DOHH2 (cell line): Measurements from ENCODE around the gene TSPAN1.

Experiments
- H3F3A ChIP-seq: fragments of 200-600 bp; sonication (generic), shearing (Covaris generic); 2 replicates; pipeline ENCODE4 v1.6.0; 2016; ENCODE audit warnings: antibody characterized with exemption, mild to moderate bottlenecking; ENCODE audit not compliant: control insufficient read depth, insufficient read depth
- H3K27ac ChIP-seq: fragments of 200-600 bp; sonication (generic); 2 replicates; pipeline ENCODE4 v1.5.1; 2014; ENCODE audit warnings: low read depth, mild to moderate bottlenecking, low read length, moderate library complexity
- H3K27me3 ChIP-seq: fragments of 200-600 bp; sonication (generic); 2 replicates; pipeline ENCODE4 v1.6.1; 2014; ENCODE audit warnings: mild to moderate bottlenecking, low read length, mixed read lengths; ENCODE audit not compliant: control insufficient read depth
- H3K36me3 ChIP-seq: fragments of 200-600 bp; sonication (generic); 2 replicates; pipeline ENCODE4 v1.6.1; 2014; ENCODE audit warnings: mild to moderate bottlenecking, low read length, moderate library complexity, mixed read lengths; ENCODE audit not compliant: control insufficient read depth
- H3K4me1 ChIP-seq: fragments of 200-600 bp; sonication (generic); 2 replicates; pipeline ENCODE4 v1.6.1; 2014; ENCODE audit warnings: mild to moderate bottlenecking, low read length, mixed read lengths; ENCODE audit not compliant: control insufficient read depth
- H3K4me2 ChIP-seq: fragments of 200-600 bp; sonication (generic); 2 replicates; pipeline ENCODE4 v1.6.0; 2014; ENCODE audit warnings: mild to moderate bottlenecking, low read length, moderate library complexity
- H3K4me3 ChIP-seq: fragments of 200-600 bp; sonication (generic); 2 replicates; pipeline ENCODE4 v1.5.1; 2014; ENCODE audit warnings: mild to moderate bottlenecking, low read length, mixed read lengths
- H3K79me2 ChIP-seq: fragments of 200-600 bp; sonication (generic); 2 replicates; pipeline ENCODE4 v1.6.1; 2014; ENCODE audit warnings: mild to moderate bottlenecking, low read length, mixed read lengths; ENCODE audit not compliant: control insufficient read depth
- H3K9me2 ChIP-seq: fragments of 200-600 bp; sonication (generic); replicated peaks from 2 replicates; pipeline ENCODE4 v1.6.1; 2014; ENCODE audit warnings: mild to moderate bottlenecking, low read length, mixed read lengths; ENCODE audit not compliant: control insufficient read depth
- H3K9me3 ChIP-seq: fragments of 200-600 bp; sonication (generic); 2 replicates; pipeline ENCODE4 v1.6.1; 2014; ENCODE audit warnings: antibody characterized with exemption, low read length, mixed read lengths; ENCODE audit not compliant: control insufficient read depth, insufficient read depth
- H4K20me1 ChIP-seq: fragments of 200-600 bp; sonication (generic); 2 replicates; pipeline ENCODE4 v1.6.0; 2014; ENCODE audit warnings: low read depth, mild to moderate bottlenecking, antibody characterized with exemption, low read length, moderate library complexity; ENCODE audit not compliant: control insufficient read depth, insufficient read depth
- EZH2phosphoT487 ChIP-seq: fragments of 200-600 bp; sonication (generic); IDR thresholded peaks from 2 replicates; pipeline ENCODE4 v1.6.1; 2017; ENCODE audit warnings: borderline replicate concordance, mild to moderate bottlenecking, antibody characterized with exemption, low read length, moderate library complexity, mixed read lengths
- TF ChIP-seq, protein P1 (sequence below): fragments of 200-600 bp; sonication (generic); IDR thresholded peaks from one replicate; pipeline ENCODE4 v1.5.1; 2014; ENCODE audit warnings: antibody characterized with exemption, mild to moderate bottlenecking, low read depth, low read length; ENCODE audit not compliant: poor library complexity, severe bottlenecking

TSPAN1 gene

DNA sequence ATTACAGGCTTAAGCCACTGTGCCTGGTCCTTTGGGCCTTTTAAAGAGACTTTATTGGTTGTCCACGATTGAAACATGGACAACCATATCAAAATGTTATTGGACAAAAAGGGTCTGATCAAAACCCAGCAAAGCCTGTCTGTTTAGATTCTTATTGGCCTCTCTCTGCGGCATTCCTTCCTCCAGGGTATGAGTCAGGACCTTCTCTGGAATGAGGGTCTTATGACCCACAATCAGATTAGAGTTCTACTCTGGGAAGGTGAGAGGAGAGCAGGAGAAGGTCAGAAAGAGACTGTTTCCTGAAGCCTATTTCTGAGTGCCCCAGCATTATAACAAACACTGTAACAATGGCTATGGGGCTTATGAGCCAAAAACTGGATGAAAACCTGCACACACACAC lies 36.2 kb downstream of the TSPAN1 start:
- peaks cover 5% of the 10 kb centered on the region; the same call in 1 of the 2 replicates for H3K4me1 ChIP-seq
- TF ChIP-seq, protein P1, sequence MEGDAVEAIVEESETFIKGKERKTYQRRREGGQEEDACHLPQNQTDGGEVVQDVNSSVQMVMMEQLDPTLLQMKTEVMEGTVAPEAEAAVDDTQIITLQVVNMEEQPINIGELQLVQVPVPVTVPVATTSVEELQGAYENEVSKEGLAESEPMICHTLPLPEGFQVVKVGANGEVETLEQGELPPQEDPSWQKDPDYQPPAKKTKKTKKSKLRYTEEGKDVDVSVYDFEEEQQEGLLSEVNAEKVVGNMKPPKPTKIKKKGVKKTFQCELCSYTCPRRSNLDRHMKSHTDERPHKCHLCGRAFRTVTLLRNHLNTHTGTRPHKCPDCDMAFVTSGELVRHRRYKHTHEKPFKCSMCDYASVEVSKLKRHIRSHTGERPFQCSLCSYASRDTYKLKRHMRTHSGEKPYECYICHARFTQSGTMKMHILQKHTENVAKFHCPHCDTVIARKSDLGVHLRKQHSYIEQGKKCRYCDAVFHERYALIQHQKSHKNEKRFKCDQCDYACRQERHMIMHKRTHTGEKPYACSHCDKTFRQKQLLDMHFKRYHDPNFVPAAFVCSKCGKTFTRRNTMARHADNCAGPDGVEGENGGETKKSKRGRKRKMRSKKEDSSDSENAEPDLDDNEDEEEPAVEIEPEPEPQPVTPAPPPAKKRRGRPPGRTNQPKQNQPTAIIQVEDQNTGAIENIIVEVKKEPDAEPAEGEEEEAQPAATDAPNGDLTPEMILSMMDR: no peak
- TF ChIP-seq EZH2phosphoT487: no peak
- H4K20me1 ChIP-seq: no peaks in the 10 kb centered on the region
- H3K4me2 ChIP-seq: no peak overlapping the region
- peaks cover 6% of the 10 kb centered on the region; the same call in 1 of the 2 replicates for H3K27me3 ChIP-seq
- H3K9me3 ChIP-seq: no peaks in the 10 kb centered on the region
- no peaks in the 10 kb centered on the region for H3F3A ChIP-seq
- no peaks in the 10 kb centered on the region for H3K36me3 ChIP-seq
- no peak overlapping the region for H3K27ac ChIP-seq
- no peaks in the 10 kb centered on the region for H3K79me2 ChIP-seq
- no peak overlapping the region for H3K4me3 ChIP-seq
- no peaks in the 10 kb centered on the region for H3K9me2 ChIP-seq

DNA sequence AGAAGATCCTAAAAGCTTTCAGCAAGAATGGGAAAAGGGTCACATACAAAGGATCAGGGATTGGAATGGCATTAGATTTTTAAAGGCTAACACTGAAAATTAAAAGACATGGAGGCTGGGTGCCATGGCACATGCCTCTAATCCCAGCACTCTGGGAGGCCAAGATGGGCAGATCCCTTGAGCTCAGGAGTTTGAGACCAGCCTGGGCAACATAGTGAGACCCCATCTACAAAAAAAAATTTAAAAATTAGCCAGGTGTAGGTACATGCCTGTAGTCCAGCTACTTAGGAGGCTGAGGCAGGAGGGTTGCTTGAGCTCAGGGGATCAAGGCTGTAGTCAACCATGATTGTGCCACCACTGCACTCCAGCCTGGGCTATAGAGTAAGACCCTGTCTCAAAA lies 40.6 kb downstream of the TSPAN1 start:
- H3K9me3 ChIP-seq: no peaks in the 10 kb centered on the region
- no peak overlapping the region for H3K4me3 ChIP-seq
- no peak overlapping the region for H3K27ac ChIP-seq
- no peak overlapping the region for H3K4me2 ChIP-seq
- TF ChIP-seq, protein P1: no peak
- TF ChIP-seq EZH2phosphoT487: no peak
- no peaks in the 10 kb centered on the region for H4K20me1 ChIP-seq
- H3K79me2 ChIP-seq: no peaks in the 10 kb centered on the region
- H3K27me3 ChIP-seq: peaks cover 10% of the 10 kb centered on the region; the same call in 1 of the 2 replicates
- no peaks in the 10 kb centered on the region for H3K36me3 ChIP-seq
- no peaks in the 10 kb centered on the region for H3F3A ChIP-seq
- no peaks in the 10 kb centered on the region for H3K9me2 ChIP-seq
- H3K4me1 ChIP-seq: no peaks in the 10 kb centered on the region

DNA sequence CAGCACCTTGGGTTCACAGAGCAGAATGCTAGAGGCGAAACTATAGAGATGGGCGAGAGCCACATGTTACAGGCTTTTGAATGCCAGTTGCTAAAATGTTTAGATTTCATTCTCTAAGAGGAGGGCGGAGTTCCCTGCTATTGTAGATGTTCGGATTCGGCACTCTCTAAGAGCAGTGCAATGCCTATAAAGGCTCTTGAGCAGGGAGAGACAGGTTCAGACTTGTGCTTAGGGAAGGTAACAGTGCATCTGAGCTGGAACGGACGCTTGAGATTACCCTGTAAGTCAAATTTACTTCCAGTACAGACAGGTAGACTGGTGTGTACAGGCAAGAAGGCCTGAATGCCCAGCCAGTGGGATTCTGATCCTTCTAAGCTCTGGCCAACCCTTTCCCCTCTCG lies 43.6 kb downstream of the TSPAN1 start:
- Histone ChIP-seq H3K4me2 (no peak overlapping the region), H3K4me3 (no peak overlapping the region), H3K79me2 (no peaks in the 10 kb centered on the region), H3K9me2 (no peaks in the 10 kb centered on the region), H3K27ac (no peak overlapping the region), H3K36me3 (no peaks in the 10 kb centered on the region), H4K20me1 (no peaks in the 10 kb centered on the region), H3K9me3 (no peaks in the 10 kb centered on the region), H3K4me1 (peaks cover 10% of the 10 kb centered on the region), H3K27me3 (peaks cover 9% of the 10 kb centered on the region; the same call in 1 of the 2 replicates), H3F3A (no peaks in the 10 kb centered on the region)
- no peak for TF ChIP-seq EZH2phosphoT487
- TF ChIP-seq, protein P1: no peak
